HG03575 (cell line): ENCODE data around the gene MTF1.
"Not testable (repeated sequence)": the region's sequence is repeated elsewhere in the genome, so short reads cannot be mapped to it uniquely, and the experiment has no call there.

Experiments used
- ATAC-seq: cut with Tn5 transposase; IDR thresholded peaks from one replicate; pipeline ENCODE4 v1.9.1; 2021; ENCODE audit not compliant: unreplicated experiment, insufficient number of reproducible peaks, low FRiP score; ENCODE audit errors: extremely low read depth

Gene MTF1

GRCh38 chr1:37859507-37860345 lies at the start of gene MTF1:
TSS of gene MTF1 (minus strand) at chr1:37859592. CDS start at chr1:37857658, 1,934 bp downstream.
- ATAC-seq: peak; percentile 39

GRCh38 chr1:37908531-37908930 lies 49.1 kb upstream of the MTF1 start:
- not testable (repeated sequence) for ATAC-seq

DNA sequence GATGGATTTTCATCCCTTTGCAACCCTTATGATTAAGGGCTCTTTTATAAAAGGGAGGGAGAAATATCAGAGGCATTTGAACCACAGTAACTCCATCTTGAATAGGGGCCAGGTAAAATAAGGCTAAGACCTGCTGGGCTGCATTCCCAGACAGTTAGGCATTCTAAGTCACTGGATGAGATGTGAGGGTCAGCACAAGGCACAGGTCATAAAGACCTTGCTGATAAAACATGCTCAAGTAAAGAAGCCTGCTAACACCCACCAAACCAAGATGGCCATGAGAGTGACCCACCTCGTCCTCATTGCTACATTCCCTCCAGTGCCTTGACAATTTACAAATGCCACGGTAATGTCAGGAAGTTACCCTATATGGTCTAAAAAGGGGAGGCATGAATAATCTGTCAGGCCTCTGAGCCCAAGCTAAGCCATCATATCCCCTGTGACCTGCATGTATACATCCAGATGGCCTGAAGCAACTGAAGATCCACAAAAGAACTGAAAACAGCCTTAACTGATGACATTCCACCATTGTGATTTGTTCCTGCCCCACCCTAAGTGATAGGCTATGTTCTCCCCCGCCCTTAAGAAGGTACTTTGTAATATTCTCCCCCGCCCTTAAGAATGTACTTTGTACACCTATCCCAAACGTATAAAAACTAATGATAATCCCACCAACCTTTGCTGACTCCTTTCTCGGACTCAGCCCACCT lies 48.2 kb upstream of the MTF1 start:
- not testable (repeated sequence) for ATAC-seq

DNA sequence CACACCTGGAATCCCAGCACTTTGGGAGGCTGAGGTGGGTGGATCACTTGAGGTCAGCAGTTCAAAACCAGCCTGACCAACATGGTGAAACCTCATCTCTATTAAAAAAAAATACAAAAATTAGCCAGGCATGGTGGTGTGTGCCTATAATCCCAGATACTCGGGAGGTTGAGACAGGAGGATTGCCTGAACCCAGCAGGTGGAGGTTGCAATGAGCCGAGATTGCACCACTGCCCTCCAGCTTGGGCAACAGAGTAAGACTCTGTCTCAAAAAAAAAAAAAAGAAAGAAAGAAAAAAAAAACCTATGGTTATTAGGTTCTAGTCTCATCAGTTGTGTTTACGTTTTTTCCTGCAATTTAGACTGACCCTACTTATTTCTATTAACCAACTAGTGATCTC lies 47.2 kb upstream of the MTF1 start:
- not testable (repeated sequence) for ATAC-seq

GRCh38 chr1:37905727-37906126 lies 46.3 kb upstream of the MTF1 start:
- no peak for ATAC-seq

- not testable (repeated sequence) for ATAC-seq
Observed at GRCh38 chr1:37903921-37904320, 44.5 kb upstream of the MTF1 start.

DNA sequence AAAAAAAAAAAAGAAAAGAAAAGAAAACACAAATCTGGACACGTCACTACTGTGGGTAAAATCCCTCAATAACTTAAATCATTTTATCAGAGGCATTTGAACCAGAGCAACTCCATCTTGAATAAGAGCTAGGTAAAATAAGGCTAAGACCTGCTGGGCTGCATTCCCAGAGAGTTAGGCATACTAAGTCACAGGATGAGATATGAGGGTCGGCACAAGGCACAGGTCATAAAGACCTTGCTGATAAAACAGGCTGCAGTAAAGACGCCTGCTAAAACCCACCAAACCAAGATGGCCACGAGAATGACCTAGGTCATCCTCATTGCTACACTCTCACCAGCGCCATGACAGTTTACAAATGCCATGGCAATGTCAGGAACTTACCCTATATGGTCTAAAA lies 43.6 kb upstream of the MTF1 start:
- ATAC-seq: no peak

- no peak for ATAC-seq
Observed at GRCh38 chr1:37901893-37902225, 42.5 kb upstream of the MTF1 start.

DNA sequence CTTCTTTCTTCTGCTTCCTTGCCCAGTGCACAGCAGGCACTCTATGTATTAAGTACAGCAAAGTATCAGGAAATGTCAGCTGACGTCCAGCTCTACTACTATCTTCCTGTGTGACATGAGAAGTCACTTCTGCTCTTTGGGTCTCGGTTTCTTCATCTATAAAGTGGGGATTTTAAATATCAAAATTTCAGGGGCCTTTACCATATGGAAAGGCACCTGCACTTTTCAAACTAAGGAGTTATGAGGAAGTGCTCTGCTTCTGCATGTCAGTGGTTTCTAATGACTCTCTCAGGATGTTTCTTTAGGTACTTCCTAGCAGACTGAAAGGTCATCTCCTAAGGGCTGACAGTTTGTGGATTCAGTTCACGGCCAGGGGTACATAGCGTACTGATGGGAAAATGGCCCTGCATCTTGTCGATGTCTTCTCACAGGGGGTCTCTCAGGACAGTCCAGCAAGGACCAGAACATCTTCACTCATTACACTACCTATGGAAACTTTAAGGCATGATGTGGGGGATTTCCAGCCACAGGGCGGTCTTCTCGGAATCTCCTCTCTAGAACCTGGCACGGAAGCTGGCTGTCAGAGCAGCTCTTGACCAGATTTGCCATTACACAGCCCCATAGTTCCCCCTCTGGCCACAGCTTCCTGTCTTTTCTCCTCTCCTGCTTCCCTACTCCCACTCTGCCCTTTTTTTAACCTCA lies 42.0 kb upstream of the MTF1 start:
- ATAC-seq: no peak

GRCh38 chr1:37897563-37897962 lies 38.2 kb upstream of the MTF1 start:
- not testable (repeated sequence) for ATAC-seq

DNA sequence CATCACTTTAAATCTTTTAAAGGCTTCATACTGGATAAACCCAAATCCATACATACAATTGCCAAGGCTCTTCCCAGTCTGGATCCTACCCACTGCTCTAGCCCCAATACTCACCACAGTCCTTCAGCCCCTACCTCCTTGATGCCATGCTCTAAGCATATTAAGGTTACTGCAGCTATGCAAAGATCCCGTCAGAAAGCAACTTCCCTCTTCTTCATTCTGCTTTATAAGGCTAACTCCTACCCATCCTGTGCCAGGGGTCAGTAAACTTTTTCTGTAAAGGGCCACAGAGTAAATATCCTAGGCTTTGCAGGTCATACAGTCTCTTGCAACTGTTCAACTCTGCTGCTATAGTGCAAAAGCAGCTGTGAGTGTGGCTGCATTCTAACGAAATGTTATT lies 34.3 kb upstream of the MTF1 start:
- ATAC-seq: no peak

- ATAC-seq: no peak
Observed at GRCh38 chr1:37892151-37893047, 33.0 kb upstream of the MTF1 start.

- no peak for ATAC-seq
Observed at GRCh38 chr1:37890378-37891014, 31.1 kb upstream of the MTF1 start.

GRCh38 chr1:37888022-37888700 lies 28.8 kb upstream of the MTF1 start:
- no peak for ATAC-seq

DNA sequence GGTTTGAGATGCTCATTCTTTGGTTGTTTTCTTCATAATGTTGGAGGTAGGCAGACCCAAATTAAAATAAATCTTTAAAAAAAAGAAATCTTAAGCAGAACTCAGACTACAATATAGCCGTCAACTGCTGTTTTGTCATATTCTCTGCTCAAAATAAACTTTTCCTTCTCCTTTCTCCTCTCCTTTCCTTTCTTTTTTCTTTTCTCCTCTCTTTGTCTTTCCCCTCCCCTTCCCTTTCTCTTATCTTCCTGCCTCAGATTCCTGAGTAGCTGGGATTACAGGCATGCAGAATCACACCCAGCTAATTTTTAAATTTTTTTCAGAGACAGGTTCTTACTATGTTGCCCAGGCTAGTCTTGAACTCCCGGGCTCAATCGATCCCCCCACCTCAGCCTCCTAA lies 24.8 kb upstream of the MTF1 start:
- ATAC-seq: no peak

GRCh38 chr1:37883671-37884070 lies 24.3 kb upstream of the MTF1 start:
- ATAC-seq: no peak

- ATAC-seq: no peak
Observed at GRCh38 chr1:37879865-37880264, 20.5 kb upstream of the MTF1 start.

GRCh38 chr1:37878071-37878470 lies 18.7 kb upstream of the MTF1 start:
- no peak for ATAC-seq
